Stimulated activated CD4-positive, alpha-beta T cell treated with anti-CD3 and anti-CD28 coated beads, Interleukin-4, amount 100 ng/mL, for 1 hour (primary cell): Measurements from ENCODE around the gene ZMAT5.
A peak's percentile ranks its signal among the peaks of the same experiment; 100 is the strongest.
"Not testable (repeated sequence)": the region's sequence is repeated elsewhere in the genome, so short reads cannot be mapped to it uniquely, and the experiment has no call there.

Experiments
- DNase-seq: peaks from one replicate; pipeline ENCODE4 v3.0.0-alpha.2; 2020

The ZMAT5 gene

DNA sequence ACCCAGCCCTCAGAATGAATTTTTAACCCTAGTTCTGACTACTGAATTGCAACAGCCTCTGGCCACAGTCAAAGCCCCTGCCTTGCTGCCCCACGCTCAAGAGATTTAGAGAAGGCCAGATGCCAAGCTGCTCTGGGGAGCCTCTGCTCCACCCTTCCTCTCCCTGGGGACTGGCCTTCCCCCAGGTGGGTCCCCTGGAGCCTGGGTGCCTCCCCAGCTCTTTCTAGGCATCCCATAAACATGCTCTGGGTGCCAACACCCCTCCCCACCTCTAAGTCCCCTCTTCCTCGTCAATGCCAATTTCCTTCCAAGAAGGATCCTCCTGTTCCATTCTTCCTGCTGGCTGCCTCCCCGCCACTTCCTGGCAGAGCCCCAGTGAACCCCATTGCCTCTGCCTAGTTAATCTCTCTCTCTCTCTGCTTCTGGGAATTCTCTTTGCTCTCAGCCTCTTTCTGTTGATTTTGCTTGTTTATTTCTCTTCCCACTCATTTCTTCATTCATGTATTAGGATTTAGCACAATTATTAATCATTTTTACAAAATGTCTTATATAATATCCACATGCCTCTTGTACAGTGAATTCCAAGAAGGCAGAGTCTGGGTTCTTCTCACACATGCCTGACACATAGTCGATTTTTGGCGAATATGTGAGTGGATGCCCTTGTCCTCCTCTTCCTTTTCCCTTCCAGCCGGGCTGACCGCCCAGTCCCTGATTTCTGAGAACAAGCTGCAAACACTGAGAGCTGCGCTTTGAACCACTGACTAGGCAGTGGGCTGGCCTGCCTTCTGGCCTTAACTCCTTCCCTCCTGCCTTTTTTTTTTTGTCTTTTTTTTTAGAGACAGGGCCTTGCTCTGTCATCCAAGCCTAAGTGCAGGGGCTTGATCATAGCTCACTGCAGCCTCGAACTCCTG, 17.9 kb upstream of the ZMAT5 start:
- no peak for DNase-seq

DNA sequence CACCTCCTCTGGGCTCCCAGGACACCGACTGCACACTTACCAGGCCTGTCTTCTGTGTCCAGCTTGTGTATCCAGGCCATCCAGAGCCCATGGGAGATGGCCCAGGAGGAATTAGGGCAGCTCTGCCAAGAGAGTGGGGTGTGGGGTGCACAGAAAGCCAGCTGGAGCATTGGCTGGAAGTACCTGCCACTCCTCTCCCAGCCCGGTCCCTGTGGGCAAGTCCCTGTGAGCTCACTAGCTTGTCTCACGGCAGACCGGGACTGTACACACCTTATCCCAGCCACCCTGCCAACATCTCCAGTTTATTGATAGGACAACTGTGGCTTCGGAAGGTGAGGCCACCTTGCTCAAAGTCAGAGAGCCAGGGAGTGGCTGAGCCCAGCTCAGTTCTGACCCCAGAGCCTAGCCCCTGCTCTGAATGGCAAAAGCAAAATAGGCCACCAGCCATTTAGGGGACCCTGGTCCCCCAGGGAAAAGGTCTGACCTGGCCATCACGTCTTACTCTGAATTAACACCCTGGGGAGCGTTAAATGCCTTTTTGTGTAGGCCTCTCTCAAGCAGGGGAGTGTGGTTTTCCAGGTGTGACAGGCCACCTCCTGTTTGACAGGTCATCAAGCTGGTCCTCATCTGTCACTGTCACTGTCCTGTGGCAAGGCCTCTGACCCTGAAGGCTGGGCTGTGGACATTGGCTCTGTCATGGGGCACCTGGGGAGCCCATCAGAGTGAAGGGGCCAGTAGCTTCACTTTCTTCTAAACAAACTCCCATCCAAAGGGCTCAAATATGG, 15.4 kb upstream of the ZMAT5 start:
- DNase-seq, result no peak

DNA sequence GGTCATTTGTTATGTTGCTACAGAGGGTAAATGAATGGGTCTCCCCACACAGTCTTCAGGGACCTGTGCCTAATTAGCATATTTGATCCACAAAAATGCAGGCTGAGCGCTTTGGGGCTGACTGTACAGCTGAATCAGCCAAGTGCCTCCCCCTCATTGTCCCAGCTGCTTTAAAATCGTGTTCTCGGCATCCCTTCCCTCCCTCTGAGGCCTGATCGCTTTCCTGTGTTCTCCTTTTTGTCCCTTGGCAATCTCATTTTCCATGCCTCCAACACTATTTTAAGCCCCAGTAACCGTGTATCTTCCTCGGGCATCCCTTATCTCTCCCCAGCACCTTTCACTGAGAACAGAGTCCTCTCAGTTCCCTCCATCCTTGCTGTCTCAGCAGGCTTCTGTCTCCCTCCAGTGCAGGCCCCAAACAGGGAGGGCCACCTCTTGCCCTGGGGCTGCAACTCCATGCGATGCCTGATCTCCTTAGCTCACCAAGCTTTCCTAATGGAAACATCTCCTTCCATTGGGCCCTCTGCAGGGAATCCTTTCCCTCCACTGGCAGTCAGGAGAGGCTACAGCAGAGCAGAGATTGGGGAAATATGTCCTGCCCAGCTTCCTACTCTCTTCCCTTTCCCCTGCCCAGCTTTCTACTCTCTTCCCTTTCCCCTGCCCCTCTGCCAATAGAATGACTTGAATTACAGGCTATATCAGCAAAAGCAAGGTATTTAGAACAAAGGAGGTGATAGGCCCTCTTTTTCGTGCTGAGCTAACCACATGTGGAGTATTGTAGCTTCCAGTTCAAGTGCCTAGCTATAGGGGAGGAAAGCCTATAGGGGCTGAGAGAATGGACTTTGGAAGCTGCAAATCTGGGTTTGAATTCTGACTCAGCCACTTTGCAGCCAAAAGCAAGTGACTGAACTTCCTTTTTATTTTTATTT, 14.2 kb upstream of the ZMAT5 start:
- DNase-seq, result no peak

DNA sequence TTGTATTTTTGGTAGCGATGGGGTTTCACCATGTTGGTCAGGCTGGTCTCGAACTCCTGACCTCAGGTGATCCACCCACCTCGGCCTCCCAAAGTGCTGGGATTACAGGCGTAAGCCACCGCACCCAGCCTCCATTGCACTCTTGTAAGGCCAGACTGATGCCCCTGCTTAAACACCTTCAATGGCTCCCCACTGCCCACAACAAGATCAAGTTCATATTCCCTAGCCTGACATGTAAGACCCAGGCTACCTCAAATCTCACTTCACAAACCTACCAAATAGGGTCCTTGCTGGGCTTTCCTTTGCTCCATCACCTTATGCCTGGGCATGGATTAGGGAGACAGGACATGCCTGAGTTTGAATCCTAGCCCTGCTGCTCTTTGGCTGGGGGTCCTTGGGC, 13.4 kb upstream of the ZMAT5 start:
- DNase-seq, result no peak

DNA sequence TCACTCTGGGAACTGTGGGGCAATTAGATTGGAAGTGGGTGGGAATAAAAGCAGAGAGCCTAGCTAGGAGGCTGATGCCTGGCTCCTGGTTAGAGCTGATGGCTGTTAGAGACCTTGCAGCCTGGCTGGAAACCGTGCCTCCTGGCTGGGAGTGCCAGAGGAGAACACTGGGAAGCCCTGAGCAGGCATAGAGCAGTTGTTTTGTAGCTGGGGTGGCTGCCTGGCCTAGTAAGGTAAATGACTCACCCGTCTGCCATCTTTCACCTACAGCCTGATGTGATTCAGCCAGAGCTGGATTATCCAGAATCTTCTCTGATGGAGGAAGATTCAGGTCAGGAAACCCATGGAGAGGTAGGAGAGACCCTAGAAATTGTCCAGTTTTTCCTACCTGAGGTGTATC, 6.4 kb upstream of the ZMAT5 start:
- no peak for DNase-seq

DNA sequence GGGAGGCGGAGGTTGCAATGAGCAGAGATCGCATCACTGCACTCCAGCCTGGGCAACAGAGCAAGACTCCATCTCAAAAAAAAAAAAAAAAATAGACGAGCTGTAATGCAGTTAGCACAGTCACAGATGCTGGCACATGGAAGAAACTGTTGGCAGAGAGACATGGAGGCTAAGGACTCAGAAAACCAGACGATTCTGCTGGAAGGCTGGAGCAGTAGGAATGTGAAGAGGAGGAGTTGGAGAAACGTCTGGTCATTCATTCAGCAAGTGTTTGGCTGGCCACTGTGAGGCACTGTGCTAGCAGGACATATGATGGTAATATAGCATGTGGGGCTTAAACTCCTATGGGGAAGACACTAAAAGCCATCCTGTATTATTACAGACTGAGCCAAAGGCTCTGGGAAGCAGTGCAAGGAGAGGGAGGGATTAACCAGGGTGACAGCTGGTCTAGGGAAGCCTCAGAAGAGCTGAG, 5.4 kb upstream of the ZMAT5 start:
- no peak for DNase-seq

DNA sequence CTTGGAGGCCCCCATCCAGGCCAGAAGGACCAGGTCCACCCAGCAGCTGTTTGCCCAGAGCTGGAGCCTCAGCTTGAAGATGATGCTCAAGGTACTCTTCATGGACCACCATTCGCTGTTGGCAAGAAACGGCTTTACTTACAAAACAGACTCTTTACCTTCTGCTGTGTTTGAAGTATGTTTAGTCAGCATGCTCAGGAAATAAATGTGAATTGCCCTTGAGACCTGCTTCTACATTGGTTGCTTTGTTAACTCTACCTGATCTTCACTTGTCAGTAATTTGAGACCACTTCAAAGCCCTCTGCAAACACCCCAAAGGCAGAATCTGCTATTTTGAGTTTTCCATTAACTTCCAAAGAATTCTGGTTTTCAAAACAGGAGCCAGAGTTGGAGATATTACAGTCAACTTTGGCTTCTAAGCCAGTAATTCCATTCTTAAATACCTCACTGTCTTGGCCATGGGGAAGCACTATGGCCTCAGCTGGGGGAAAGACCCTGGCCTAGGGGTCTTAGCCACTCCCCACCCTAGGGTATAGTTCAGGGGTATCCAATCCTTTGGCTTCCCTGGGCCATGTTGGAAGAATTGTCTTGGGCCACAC, 3.0 kb upstream of the ZMAT5 start:
- no peak for DNase-seq

DNA sequence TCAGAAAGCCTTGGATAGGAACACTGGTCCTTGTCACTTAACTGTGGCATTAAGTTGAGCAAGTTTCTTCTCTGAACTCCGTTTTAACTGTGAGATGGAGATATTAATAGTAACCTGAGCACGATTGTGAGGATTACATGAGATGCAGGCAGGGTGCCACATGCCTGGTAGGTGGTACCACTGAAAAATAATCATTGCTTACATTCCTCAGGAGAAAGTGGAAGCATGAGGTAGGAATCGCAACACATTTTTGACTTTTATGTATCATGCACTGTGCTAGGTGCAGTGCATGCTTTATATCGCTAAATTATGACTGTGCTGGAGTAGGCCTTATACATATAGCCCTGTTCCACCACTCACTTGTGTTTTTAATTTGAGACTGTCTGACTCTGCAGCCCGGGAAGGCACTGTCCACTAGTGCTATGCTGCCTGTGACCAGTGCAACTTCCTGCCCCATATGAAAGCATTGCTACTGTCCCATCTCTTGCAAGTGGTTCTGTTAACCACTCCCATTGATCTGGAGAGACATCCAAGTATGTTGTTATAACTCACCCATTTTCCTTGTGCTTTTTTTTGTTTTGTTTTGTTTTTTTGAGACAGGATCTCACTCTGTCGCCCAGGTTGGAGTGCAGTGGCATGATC, 1.4 kb upstream of the ZMAT5 start:
- DNase-seq, result no peak

DNA sequence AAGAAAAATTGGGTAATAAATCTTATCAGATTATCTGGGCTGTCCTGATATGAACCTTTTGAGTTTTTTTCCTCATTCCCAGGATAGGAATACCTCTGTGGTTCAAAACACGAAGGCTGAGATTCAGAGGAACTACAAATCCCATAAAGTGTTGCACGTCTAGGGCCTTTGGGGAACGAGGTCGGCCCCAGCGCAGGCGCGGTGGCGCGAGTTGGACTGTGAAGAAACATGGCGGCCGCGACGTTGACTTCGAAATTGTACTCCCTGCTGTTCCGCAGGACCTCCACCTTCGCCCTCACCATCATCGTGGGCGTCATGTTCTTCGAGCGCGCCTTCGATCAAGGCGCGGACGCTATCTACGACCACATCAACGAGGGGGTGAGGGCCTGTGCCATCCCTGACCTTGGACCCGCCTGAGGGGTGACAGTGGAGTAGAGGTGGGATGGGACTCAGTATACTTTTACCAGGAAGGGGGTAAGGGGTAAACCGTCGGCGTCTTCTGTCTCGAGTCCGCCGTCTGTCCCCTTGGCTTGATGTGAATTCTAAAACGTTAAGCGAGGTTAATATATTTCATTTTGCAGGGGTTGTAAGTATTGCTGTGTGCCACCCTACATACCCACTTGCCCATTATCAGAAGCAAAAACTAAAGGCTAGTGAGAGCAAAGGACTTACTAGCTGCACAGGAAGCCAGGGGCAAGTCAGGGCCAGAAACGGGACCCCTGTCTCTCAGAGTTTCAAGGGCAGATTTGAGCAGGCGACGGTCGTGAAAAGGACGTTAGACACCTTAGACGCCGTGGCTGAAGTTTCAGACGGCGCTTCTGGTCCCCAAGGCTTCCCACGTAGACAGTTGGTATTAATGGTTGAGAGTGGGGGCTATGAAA, 604 bp upstream of the ZMAT5 start, which contains the start of gene UQCR10:
Gene UQCR10 (plus strand): TSS at position 199 of the 881 bp plus-strand sequence. CDS start 30 bp downstream, at position 229.
- peak; percentile 96 for DNase-seq

DNA sequence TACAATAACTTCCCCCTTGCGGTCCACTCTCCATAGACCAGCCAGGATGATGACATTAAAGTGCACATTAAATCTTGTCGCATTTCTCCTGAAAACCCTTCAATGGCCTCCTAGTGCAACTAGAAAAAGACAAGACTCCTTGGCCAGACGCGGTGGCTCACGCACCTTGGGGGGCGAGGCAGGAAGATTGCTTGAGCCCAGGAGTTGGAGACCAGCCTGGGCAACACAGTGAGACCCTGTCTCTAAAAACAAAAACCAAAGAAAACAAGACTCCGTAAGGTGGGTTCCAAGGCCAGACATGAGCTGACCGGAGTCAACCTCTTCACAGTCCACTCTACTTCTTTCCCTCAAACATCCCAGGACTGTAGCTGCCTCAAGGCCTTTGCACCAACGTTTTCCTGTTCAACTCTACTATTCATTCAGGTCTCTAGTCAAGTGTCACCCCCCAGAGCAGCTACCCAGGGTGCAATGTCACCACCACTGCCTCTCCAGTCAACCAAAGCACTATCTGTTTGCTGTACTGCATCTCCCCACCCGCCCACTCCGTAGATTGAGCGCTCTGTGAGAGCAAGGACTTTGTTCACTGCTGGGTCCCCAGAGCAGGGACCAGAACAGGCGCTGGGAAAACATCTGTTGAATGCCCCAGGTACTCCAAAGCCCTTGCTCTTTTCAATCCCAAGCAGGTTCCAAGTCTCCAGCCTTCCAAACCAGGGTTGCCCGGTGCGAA, 739 bp downstream of the ZMAT5 start:
- DNase-seq, result peak; percentile 9

DNA sequence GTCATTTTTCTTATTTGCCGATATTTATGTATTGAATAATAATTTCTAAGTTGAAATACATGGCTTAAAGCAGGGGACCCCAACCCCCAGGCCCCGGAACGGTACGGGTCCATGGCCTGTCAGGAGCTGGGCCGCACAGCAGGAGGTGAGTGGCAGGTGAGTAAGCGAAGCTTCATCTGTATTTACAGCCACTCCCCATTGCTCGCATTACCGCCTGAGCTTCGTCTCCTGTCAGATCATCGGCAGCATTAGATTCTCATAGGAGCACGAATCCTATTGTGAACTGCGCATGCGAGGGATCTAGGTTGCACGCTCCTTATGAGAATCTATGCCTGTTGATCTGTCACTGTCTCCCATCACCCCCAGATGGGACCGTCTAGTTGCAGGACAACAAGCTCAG, 4.5 kb downstream of the ZMAT5 start:
- no peak for DNase-seq

DNA sequence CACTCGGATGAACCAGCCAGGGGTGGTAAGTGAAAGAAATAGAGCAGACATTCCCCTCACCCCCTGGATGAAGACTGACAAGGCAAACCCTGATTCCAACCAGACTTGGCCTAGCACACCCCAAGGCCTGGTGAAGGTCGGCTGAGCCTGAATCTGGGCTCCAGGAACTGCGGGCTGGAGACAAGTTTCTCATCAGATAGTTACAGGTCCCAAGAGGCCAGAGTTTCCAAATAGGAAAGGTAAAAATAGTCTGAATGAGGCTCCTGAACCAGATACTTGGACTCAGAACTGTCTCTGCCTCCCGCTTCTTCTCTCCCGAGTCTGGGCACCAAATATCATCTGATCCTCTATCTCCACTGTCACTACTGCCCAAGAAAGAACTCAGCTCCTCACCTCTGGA, 7.8 kb downstream of the ZMAT5 start:
- no peak for DNase-seq

DNA sequence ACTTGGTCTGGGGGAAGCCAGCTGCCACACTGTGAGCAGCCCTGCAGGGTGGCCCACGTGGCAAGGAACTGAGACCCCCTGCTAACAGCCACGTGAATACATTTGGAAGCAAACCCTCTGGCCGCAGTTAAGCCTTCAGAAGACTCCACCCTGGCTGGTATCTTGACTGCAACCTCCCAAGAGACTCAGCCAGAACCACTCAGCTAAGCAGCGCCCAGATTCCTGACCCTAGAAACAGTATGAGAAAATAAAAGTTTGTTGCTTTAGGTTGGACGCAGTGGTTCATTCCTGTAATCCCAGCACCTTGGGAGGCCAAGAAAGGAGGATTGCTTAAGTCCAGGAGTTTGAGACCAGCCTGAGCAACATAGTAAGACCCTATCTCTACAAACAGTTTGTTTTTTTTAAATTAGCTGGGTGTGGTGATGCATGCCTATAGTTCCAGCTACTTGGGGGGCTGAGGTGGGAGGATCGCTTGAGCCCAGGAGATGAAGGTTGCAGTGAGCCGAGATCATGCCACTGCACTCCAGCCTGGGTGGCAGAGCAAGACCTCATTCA, 8.7 kb downstream of the ZMAT5 start:
- DNase-seq, result no peak

DNA sequence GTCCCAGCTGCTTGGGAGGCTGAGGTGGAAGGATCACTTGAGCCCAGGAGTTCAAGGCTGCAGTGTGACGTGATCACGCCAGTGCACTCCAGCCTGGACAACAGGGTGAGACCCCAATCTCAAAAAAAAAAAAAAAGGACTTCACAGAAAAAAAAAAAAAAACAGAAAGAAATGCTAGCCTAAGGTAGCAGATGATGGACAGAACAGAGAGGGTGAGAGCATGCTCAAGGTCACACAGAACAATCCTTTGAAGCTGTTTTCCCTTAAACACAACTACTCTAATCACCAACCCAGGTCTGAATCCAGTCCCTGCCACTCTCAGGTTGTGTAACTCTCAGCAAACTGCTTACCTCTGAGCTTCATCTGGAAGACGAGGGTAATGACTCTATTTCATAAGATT, 9.7 kb downstream of the ZMAT5 start:
- DNase-seq, result no peak

DNA sequence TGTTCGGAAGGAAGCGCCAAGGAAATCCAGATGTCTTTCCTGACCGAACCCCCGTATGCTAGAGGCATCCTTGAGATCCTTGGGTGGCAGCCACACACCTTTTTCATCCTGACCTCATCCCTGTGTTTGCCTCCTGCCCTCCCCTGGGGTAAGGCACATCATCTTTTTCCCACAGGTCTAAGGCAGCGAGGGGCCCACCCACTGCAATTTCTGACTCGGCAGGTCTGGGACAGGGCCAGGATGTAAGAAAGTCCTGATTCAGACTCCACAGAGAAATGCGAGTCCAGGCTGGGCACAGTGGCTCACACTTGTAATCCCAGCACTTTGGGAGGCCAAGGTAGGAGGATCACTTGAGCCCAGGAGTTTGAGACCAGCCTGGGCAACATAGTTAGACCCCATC, 10.5 kb downstream of the ZMAT5 start:
- DNase-seq, result no peak

DNA sequence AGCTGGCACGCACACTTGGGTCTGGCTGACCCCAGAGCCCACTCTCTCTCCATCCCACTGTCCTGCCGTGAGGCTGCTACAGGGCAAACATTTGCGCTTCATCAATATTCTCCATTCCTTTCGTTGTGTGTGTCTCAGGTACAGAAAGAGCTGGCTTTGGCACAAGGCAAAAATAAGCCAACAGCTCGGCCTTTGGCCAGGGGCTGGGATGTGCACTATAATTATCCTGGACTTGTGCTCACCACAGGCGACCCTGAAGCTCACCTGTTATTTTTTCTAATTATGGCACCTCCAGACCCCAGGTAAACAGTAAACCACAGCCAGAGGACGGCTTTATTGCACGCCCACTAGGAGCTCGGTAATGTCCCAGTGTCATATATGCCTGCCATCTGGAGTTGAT, 10.9 kb downstream of the ZMAT5 start:
- DNase-seq, result no peak

DNA sequence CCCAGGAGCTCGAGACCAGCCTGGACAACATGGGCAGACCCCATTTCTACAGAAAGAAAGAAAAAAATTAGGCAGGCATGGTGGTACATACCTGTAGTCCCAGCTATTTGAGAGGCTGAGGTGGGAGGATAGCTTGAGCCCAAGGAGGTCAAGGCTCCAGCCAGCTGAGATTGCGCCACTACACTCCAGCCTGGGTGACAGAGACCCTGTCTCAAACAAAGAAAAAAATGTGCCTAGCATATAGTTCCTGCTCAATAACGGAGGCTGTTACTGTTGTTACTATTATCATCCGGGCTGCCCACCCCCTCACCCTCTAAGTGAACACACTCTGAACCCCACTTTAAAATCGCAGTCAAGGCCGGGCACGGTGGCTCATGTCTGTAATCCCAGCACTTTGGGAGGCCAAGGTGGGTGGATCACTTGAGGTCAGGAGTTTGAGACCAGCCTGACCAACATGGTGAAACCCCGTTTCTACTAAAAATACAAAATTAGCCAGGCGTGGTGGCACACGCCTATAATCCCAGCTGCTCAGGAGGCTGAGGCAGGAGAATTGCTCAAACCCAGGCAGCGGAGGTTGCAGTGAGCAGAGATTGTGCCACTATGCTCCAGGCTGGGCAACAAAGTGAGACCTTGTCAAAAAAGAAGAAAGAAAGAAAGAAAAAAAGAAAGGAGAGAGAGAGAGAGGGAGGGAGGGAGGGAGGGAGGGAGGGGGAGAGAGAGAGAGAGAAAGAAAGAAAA, 12.0 kb downstream of the ZMAT5 start:
- not testable (repeated sequence) for DNase-seq

DNA sequence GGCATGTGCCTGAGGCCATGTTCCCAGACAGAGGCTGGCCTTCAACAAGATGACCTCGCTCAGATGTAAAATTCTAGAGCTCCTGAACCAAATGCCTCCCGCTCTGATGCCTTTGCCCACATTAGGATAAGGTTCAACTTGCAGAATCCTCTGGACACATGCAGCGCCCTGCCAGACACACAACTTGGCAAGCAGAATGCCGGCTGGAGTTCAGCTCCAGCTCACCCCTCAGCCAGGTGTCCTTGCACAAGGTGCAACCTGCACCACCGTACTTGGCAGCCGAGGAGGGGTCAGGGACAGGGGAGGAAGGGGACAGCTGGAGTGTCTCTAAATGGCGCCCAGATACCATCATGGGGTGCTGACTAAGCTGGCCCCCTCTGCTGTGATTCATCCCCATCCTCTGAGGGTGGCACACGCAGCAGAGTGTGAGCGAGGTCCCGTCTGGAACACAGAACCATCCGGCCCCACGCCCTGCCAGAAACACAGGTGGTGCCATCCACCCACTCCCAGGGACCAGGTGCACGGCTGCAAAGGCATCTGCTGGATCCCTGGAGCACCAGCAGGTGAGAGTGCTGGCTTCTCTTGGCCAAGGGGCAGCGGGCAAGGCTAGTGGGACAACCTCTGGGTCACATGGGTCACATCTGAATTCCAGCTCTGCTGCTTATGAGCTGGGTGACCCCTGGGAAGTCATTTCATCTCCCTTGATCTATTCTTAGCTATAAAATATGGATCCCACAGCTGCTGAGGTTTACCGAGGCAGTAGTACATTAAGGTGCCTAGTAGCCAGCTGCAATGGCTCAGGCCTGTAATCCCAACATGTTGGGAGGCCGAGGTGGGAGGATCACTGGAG, 12.8 kb downstream of the ZMAT5 start:
- DNase-seq, result no peak
